ENCODE data around the gene ELK3. TPM values are rescaled to one million over a fixed set of nuclear protein-coding genes. Genes with fewer than 3 reads are reported as not detected.

ELK3 gene
- 25.6 and 34.1 TPM in 2 replicates for total RNA-seq (2022)
- Bru-seq, nascent RNA: percentile 70 among the genes with signal in this experiment
- BruChase-seq, experiment 1, labeled RNA remaining after a 6-hour chase: percentile 71 among the genes with signal in this experiment
- BruChase-seq, experiment 2, labeled RNA remaining after a 2-hour chase: percentile 67 among the genes with signal in this experiment
- long read RNA-seq, full-length matches to known transcripts: 25 of 39 reads
- long read RNA-seq, partial matches to known transcripts: 3 of 39 reads
- long read RNA-seq, other reads (novel, unspliced or antisense): 11 of 39 reads

DNA sequence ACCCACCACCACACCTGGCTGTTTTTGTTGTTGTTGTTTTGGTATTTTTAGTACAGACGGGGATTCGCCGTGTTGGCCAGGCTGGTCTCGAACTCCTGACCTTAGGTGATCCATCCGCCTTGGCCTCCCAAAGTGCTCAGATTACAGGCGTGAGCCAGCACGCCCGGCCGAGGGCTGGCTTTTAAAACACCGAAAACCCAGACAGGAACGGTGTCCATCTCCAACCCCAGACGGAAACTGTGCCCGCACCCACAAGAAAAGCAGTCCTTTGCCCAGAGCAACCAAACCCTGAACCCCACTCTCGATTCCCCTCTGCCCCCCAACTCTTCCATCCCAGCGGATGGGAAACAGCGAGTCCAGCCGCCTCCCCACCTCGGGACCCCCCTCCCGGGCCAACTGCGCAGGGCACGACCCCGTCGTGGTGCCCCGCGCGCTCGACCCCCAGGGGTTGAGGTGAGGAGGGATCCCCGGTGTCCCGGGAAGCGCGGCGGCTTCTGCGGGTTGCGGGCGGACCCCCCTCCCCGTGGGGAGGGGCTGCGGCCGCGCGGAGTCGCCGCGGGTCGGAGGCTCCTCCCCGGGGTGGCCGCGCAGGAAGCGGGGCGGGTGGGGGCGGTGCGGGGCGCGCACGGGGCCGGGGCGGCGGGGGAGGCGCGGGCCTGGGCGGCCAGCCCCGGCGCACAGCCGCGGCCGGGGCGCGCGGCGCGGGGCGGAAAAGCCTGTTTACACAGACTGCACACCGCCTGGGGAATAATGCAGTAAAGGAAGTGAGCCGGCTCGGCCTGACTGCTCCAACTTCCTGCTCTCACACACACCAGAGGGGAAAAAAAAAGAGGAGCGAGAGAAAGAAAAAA, at the start of gene ELK3:
ELK3 (plus strand) TSS at position 651 of the 851 bp plus-strand sequence.
- Mint-ChIP-seq H3K36me3 (ENCODE audit: insufficient read depth, unreplicated experiment) (peaks cover 42% of the 10 kb centered on the region), H3K9me3 (ENCODE audit: low read depth, unreplicated experiment) (no peaks in the 10 kb centered on the region), H3K27me3 (ENCODE audit: unreplicated experiment) (no peaks in the 10 kb centered on the region), H3K4me1 (ENCODE audit: low read depth, unreplicated experiment) (peaks cover 32% of the 10 kb centered on the region), H3K4me3 (ENCODE audit: low read depth, unreplicated experiment) (peak within 1 kb of the TSS; percentile 85), H3K27ac (ENCODE audit: unreplicated experiment) (peak within 1 kb of the TSS; percentile 92)
- intact Hi-C loops (cut with micrococcal nuclease; ENCODE audit: unreplicated experiment): no loop called here
- BruUV-seq (replicated peaks): no TSS peak
- CTCF ChIA-PET: interaction anchor here (1.3 kb wide), 1 partner anchor 121 kb away, joined by 3 read pairs; no protein-coding TSS in a partner anchor
- peak; percentile 65 for DNase-seq
- TF ChIP-seq CTCF (IDR thresholded peaks at IDR 0.05; ENCODE audit: unreplicated experiment): no peak

- no peaks in the 10 kb centered on the region for H3K27me3 Mint-ChIP-seq (ENCODE audit: unreplicated experiment)
- BruUV-seq (replicated peaks): no TSS peak
- DNase-seq: no peak
- H3K4me1 Mint-ChIP-seq (ENCODE audit: low read depth, unreplicated experiment): no peaks in the 10 kb centered on the region
- intact Hi-C loops (cut with micrococcal nuclease; ENCODE audit: unreplicated experiment): no loop called here
- no peak overlapping the region for H3K4me3 Mint-ChIP-seq (ENCODE audit: low read depth, unreplicated experiment)
- CTCF ChIA-PET: no interaction called here
- no peaks in the 10 kb centered on the region for H3K36me3 Mint-ChIP-seq (ENCODE audit: insufficient read depth, unreplicated experiment)
- TF ChIP-seq CTCF (IDR thresholded peaks at IDR 0.05; ENCODE audit: unreplicated experiment): no peak
- peaks cover 3% of the 10 kb centered on the region for H3K9me3 Mint-ChIP-seq (ENCODE audit: low read depth, unreplicated experiment)
- no peak overlapping the region for H3K27ac Mint-ChIP-seq (ENCODE audit: unreplicated experiment)
Observed at GRCh38 chr12:96146747-96147146, 47.4 kb upstream of the ELK3 start.

GRCh38 chr12:96150442-96150841, 43.7 kb upstream of the ELK3 start:
- TF ChIP-seq CTCF (IDR thresholded peaks at IDR 0.05; ENCODE audit: unreplicated experiment): no peak
- intact Hi-C loops (cut with micrococcal nuclease; ENCODE audit: unreplicated experiment): no loop called here
- Mint-ChIP-seq H3K4me3 (ENCODE audit: low read depth, unreplicated experiment) (no peak overlapping the region), H3K27ac (ENCODE audit: unreplicated experiment) (no peak overlapping the region), H3K27me3 (ENCODE audit: unreplicated experiment) (no peaks in the 10 kb centered on the region), H3K9me3 (ENCODE audit: low read depth, unreplicated experiment) (no peaks in the 10 kb centered on the region), H3K36me3 (ENCODE audit: insufficient read depth, unreplicated experiment) (no peaks in the 10 kb centered on the region), H3K4me1 (ENCODE audit: low read depth, unreplicated experiment) (no peaks in the 10 kb centered on the region)
- no TSS peak for BruUV-seq (replicated peaks)
- no peak for DNase-seq
- CTCF ChIA-PET: interaction anchor here (0.7 kb wide), 1 partner anchor 16 kb away, joined by 5 read pairs; no protein-coding TSS in a partner anchor

DNA sequence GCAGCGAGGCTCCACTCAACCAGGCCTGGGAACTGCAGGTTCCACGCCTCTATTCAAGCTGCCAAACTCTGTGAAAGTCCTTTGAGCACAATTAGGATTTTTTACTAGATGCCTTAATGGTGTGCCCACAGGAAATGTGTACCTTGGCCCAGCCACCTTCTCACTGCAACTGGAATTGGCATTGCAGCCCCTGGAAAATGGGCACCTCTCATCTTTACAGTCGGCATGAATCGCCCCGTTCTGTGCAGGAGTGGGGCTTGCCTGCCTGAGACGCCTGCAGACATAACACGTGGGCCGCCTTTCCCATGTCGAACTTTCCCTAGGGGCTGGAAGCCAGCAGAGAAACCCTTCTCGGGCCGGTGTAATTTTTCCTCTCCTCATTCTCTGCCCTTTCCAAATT, 42.0 kb upstream of the ELK3 start:
- Mint-ChIP-seq H3K9me3 (ENCODE audit: low read depth, unreplicated experiment) (no peaks in the 10 kb centered on the region), H3K27ac (ENCODE audit: unreplicated experiment) (no peak overlapping the region), H3K4me1 (ENCODE audit: low read depth, unreplicated experiment) (no peaks in the 10 kb centered on the region), H3K4me3 (ENCODE audit: low read depth, unreplicated experiment) (no peak overlapping the region), H3K27me3 (ENCODE audit: unreplicated experiment) (no peaks in the 10 kb centered on the region), H3K36me3 (ENCODE audit: insufficient read depth, unreplicated experiment) (no peaks in the 10 kb centered on the region)
- no peak for TF ChIP-seq CTCF (IDR thresholded peaks at IDR 0.05; ENCODE audit: unreplicated experiment)
- intact Hi-C loops (cut with micrococcal nuclease; ENCODE audit: unreplicated experiment): no loop called here
- CTCF ChIA-PET: no interaction called here
- BruUV-seq (replicated peaks): no TSS peak
- DNase-seq: no peak

All from Calu3 (cell line).